CD14-positive monocyte (primary cell): Measurements from ENCODE around the gene CST3. TPM values are rescaled to one million over a fixed set of nuclear protein-coding genes. Genes with fewer than 3 reads are reported as not detected.
A peak's percentile ranks its signal among the peaks of the same experiment; 100 is the strongest.

ENCODE experiments used
- DNase-seq, 3 donors: peaks; one replicate each; pipeline ENCODE4 v3.0.0-alpha.2; 2011 to 2022
- H2AFZ ChIP-seq: 2 replicates; pipeline ENCODE4 v1.6.0; 2012; ENCODE audit warnings: mild to moderate bottlenecking, low read depth, low read length, inconsistent platforms; ENCODE audit not compliant: insufficient read depth, poor library complexity, severe bottlenecking
- H3K27ac ChIP-seq, 2 donors: 1 replicate in 1 of 2; 2 replicates in 1 of 2; pipeline ENCODE4 v1.5.1; 2012 to 2013; ENCODE audit warnings: low read length in 2 of 2, control low read depth in 1 of 2, inconsistent platforms in 1 of 2, low read depth in 1 of 2, mild to moderate bottlenecking in 1 of 2
- H3K27me3 ChIP-seq, 2 donors: one replicate each; pipeline versions ENCODE4 v1.6.0 to v1.6.1; 2011 to 2013; ENCODE audit warnings: low read length in 2 of 2; ENCODE audit not compliant: control insufficient read depth in 2 of 2, insufficient read depth in 2 of 2
- H3K36me3 ChIP-seq, 2 donors: replicated peaks in 1 of 2; 1 replicate in 1 of 2; 2 replicates in 1 of 2; pipeline versions ENCODE4 v1.5.1 to v1.6.1; 2012 to 2013; ENCODE audit warnings: low read length in 2 of 2, control low read depth in 1 of 2, inconsistent platforms in 1 of 2, mild to moderate bottlenecking in 1 of 2; ENCODE audit not compliant: insufficient read depth in 2 of 2, control insufficient read depth in 1 of 2
- H3K4me1 ChIP-seq, 2 donors: 1 replicate in 1 of 2; 2 replicates in 1 of 2; pipeline versions ENCODE4 v1.5.1 to v1.6.1; 2012 to 2013; ENCODE audit warnings: low read length in 2 of 2, control low read depth in 1 of 2, inconsistent platforms in 1 of 2, mild to moderate bottlenecking in 1 of 2, moderate library complexity in 1 of 2; ENCODE audit not compliant: insufficient read depth in 2 of 2, control insufficient read depth in 1 of 2
- H3K4me2 ChIP-seq: replicated peaks from 2 replicates; pipeline ENCODE3; 2012; ENCODE audit warnings: low read length, moderate library complexity, mild to moderate bottlenecking; ENCODE audit not compliant: poor library complexity, severe bottlenecking; ENCODE audit errors: extremely low read depth
- H3K4me3 ChIP-seq, 3 experiments: fragments of 200-600 bp in 1 of 3; sonication (generic) in 1 of 3; replicated peaks in 1 of 3; 1 replicate in 2 of 3; 2 replicates in 1 of 3; pipeline ENCODE4 v1.5.1; 2011 to 2013; ENCODE audit warnings: low read length in 3 of 3, mild to moderate bottlenecking in 3 of 3, control low read depth in 2 of 3, low read depth in 2 of 3, inconsistent platforms in 1 of 3, moderate library complexity in 1 of 3
- H3K79me2 ChIP-seq: 2 replicates; pipeline ENCODE4 v1.6.0; 2012; ENCODE audit warnings: mild to moderate bottlenecking, control low read depth, inconsistent platforms, low read length, moderate library complexity; ENCODE audit not compliant: insufficient read depth
- H3K9ac ChIP-seq: 2 replicates; pipeline ENCODE4 v1.6.0; 2017; ENCODE audit warnings: low read length, mild to moderate bottlenecking; ENCODE audit not compliant: insufficient read depth, poor library complexity, severe bottlenecking
- H3K9me3 ChIP-seq, 2 donors: replicated peaks in 1 of 2; 1 replicate in 1 of 2; 2 replicates in 1 of 2; pipeline versions ENCODE4 v1.5.1 to v1.6.1; 2012 to 2013; ENCODE audit warnings: low read length in 2 of 2, control low read depth in 1 of 2; ENCODE audit not compliant: control insufficient read depth in 1 of 2, insufficient read depth in 1 of 2
- H4K20me1 ChIP-seq: 2 replicates; pipeline ENCODE4 v1.6.0; 2012; ENCODE audit warnings: mild to moderate bottlenecking, low read length, control low read depth, moderate library complexity; ENCODE audit not compliant: insufficient read depth
- H3K27ac Mint-ChIP-seq, 7 donors: one replicate each; pipeline ENCODE4 v1.8.0; 2020; ENCODE audit warnings: mild to moderate bottlenecking in 7 of 7, mixed read lengths in 7 of 7, moderate library complexity in 6 of 7, inconsistent platforms in 2 of 7
- H3K27me3 Mint-ChIP-seq, 3 donors: one replicate each; pipeline ENCODE4 v1.8.0; 2021 to 2022; ENCODE audit warnings: low read depth in 3 of 3, mild to moderate bottlenecking in 3 of 3, mixed read lengths in 3 of 3, moderate library complexity in 3 of 3, inconsistent platforms in 1 of 3
- H3K36me3 Mint-ChIP-seq, 2 donors: one replicate each; pipeline ENCODE4 v1.8.0; 2020; ENCODE audit warnings: mixed read lengths in 2 of 2, inconsistent platforms in 1 of 2, mild to moderate bottlenecking in 1 of 2
- H3K4me1 Mint-ChIP-seq: one replicate; pipeline ENCODE4 v1.8.0; 2020; ENCODE audit warnings: mild to moderate bottlenecking, mixed read lengths
- H3K4me3 Mint-ChIP-seq, 2 donors: one replicate each; pipeline ENCODE4 v1.8.0; 2020; ENCODE audit warnings: mild to moderate bottlenecking in 2 of 2, mixed read lengths in 2 of 2, moderate library complexity in 1 of 2
- H3K9me3 Mint-ChIP-seq, 7 donors: one replicate each; pipeline ENCODE4 v1.8.0; 2020 to 2022; ENCODE audit warnings: mixed read lengths in 7 of 7, mild to moderate bottlenecking in 6 of 7, moderate library complexity in 6 of 7, inconsistent platforms in 2 of 7
- CTCF ChIP-seq: fragments of 200-600 bp; IDR thresholded peaks from one replicate; pipeline ENCODE4 v1.8.0; 2022; ENCODE audit warnings: antibody characterized with exemption, mild to moderate bottlenecking
- WGBS: methylation state at CpG from one replicate; pipeline ENCODE4 v1.1.5; 2013; ENCODE audit warnings: missing lambda C conversion rate; ENCODE audit not compliant: insufficient coverage; 5-methylcytosine and 5-hydroxymethylcytosine counted together
- intact Hi-C, 2 donors: fragments of 100-400 bp; cut with micrococcal nuclease; formaldehyde crosslinking; loops; one replicate each; pipeline versions ENCODE4 v1.15.0 to v1.15.1; 2023
- polyA plus RNA-seq, 3 donors: library from polyadenylated mRNA; depleted of rRNA in 1 of 3; unstranded in 2 of 3; stranded (reverse) in 1 of 3; fragments of 300-500 nt in 2 of 3; fragments of >200 nt in 1 of 3; fragmentation: Illumina TruSeq in 2 of 3; gene quantifications; 1 replicate in 2 of 3; 2 replicates in 1 of 3; pipeline ENCODE4 v1.2.3, GENCODE V29; 2012 to 2021

Gene CST3
- polyA plus RNA-seq, 3 donors = 1,459 to 3,222 (median 2,657) TPM

GRCh38 chr20:23628402-23629016 lies 9.2 kb downstream of the CST3 start:
- H3K4me3 Mint-ChIP-seq = no peak overlapping the region
- peaks cover 26% of the 10 kb centered on the region for H4K20me1 ChIP-seq
- H3K27me3 Mint-ChIP-seq = peaks cover 0 to 3% (median 2%) of the 10 kb centered on the region in 3 donors
- intact Hi-C loops = no loop called here
- whole genome bisulfite sequencing = 70% methylated on average over 6 of the region's 6 CpGs
- no peak overlapping the region for H3K4me2 ChIP-seq
- peaks cover 56 to 64% of the 10 kb centered on the region in 2 donors for H3K4me1 ChIP-seq
- H3K79me2 ChIP-seq = no peaks in the 10 kb centered on the region
- H3K9me3 Mint-ChIP-seq = no peaks in the 10 kb centered on the region
- H2AFZ ChIP-seq = no peak overlapping the region
- no peak overlapping the region for H3K4me3 ChIP-seq
- H3K27ac Mint-ChIP-seq = peak overlapping the region in 6 of 7 donors; percentile 20 to 70 (median 43)
- H3K36me3 Mint-ChIP-seq = peaks cover 28 to 49% of the 10 kb centered on the region in 2 donors
- no peaks in the 10 kb centered on the region for H3K9me3 ChIP-seq
- no peak for DNase-seq
- TF ChIP-seq CTCF = no peak
- peaks cover 75% of the 10 kb centered on the region for H3K4me1 Mint-ChIP-seq
- no peaks in the 10 kb centered on the region for H3K27me3 ChIP-seq
- no peak overlapping the region for H3K9ac ChIP-seq
- H3K36me3 ChIP-seq = peaks cover 11 to 24% of the 10 kb centered on the region in 2 donors
- peak overlapping the region in 1 of 2 donors; percentile 27 for H3K27ac ChIP-seq

DNA sequence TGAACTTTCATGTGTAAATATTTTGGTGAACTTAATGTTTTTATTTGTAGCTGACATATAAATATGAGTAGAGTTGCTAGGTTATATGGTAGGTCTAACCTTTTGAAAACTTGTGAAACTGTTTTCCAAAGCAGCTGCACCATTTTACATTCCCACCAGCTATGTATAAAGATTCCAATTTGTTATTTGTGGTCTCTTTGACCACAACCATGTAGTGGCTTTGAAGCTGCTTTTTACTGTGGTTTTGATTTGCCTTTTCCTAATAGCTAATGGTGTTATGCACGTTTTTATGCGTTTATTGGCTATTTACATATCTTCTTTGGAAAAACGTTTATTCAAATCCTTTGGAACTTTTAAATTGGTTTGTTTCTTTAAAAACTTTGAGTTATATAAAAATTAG lies 10.3 kb downstream of the CST3 start:
- Histone ChIP-seq H3K79me2 (no peaks in the 10 kb centered on the region), H3K27me3 (no peaks in the 10 kb centered on the region), H3K36me3 (peaks cover 2 to 14% of the 10 kb centered on the region in 2 donors), H3K9me3 (no peaks in the 10 kb centered on the region), H3K4me1 (peaks cover 56 to 62% of the 10 kb centered on the region in 2 donors), H2AFZ (no peak overlapping the region), H4K20me1 (peaks cover 16% of the 10 kb centered on the region), H3K4me3 (no peak overlapping the region), H3K27ac (no peak overlapping the region), H3K4me2 (no peak overlapping the region), H3K9ac (no peak overlapping the region)
- no peaks in the 10 kb centered on the region for H3K9me3 Mint-ChIP-seq
- H3K4me1 Mint-ChIP-seq = peaks cover 73% of the 10 kb centered on the region
- DNase-seq = no peak
- intact Hi-C loops = no loop called here
- H3K4me3 Mint-ChIP-seq = no peak overlapping the region
- H3K36me3 Mint-ChIP-seq = peaks cover 22 to 39% of the 10 kb centered on the region in 2 donors
- no peak overlapping the region for H3K27ac Mint-ChIP-seq
- no peak for TF ChIP-seq CTCF
- peaks cover 0 to 3% (median 2%) of the 10 kb centered on the region in 3 donors for H3K27me3 Mint-ChIP-seq
- no CpG with 5 or more reads among the region's 3 CpGs for WGBS
